Karpas-422 (cell line): ENCODE results near the gene CCDC91. TPM values are rescaled to one million over a fixed set of nuclear protein-coding genes. Genes with fewer than 3 reads are reported as not detected.

Experiments used
- DNase-seq: peaks from one replicate; pipeline ENCODE4 v3.0.0-alpha.2; 2015
- H2AFZ ChIP-seq: fragments of 200-600 bp; sonication (generic); 2 replicates; pipeline ENCODE4 v1.6.1; 2014; ENCODE audit warnings: antibody characterized with exemption, low read length, mixed read lengths
- H3K27ac ChIP-seq: fragments of 200-600 bp; sonication (generic); 2 replicates; pipeline ENCODE4 v1.5.1; 2014; ENCODE audit warnings: mild to moderate bottlenecking, low read length, moderate library complexity
- H3K27me3 ChIP-seq: fragments of 200-600 bp; sonication (generic); 2 replicates; pipeline ENCODE4 v1.6.1; 2014; ENCODE audit warnings: low read length, mixed read lengths
- H3K36me3 ChIP-seq: fragments of 200-600 bp; sonication (generic); 2 replicates; pipeline ENCODE4 v1.6.1; 2014; ENCODE audit warnings: low read length, mixed read lengths; ENCODE audit not compliant: insufficient read depth
- H3K4me1 ChIP-seq: fragments of 200-600 bp; sonication (generic); 2 replicates; pipeline ENCODE4 v1.6.1; 2014; ENCODE audit warnings: mild to moderate bottlenecking, low read length, mixed read lengths
- H3K4me2 ChIP-seq: fragments of 200-600 bp; sonication (generic); 2 replicates; pipeline ENCODE4 v1.6.1; 2014; ENCODE audit warnings: low read length, low read depth, mild to moderate bottlenecking; ENCODE audit not compliant: poor library complexity, severe bottlenecking
- H3K4me3 ChIP-seq: fragments of 200-600 bp; sonication (generic); 2 replicates; pipeline ENCODE4 v1.5.1; 2014; ENCODE audit warnings: mild to moderate bottlenecking, antibody characterized with exemption, low read length, mixed read lengths
- H3K79me2 ChIP-seq: fragments of 200-600 bp; sonication (generic); 2 replicates; pipeline ENCODE4 v1.6.1; 2014; ENCODE audit warnings: mild to moderate bottlenecking, low read length, mixed read lengths
- H3K9ac ChIP-seq: fragments of 200-600 bp; sonication (generic); 2 replicates; pipeline ENCODE4 v1.6.0; 2014; ENCODE audit warnings: low read length
- H3K9me2 ChIP-seq: fragments of 200-600 bp; sonication (generic), shearing (Covaris generic); replicated peaks from 2 replicates; pipeline ENCODE4 v1.6.0; 2014; ENCODE audit warnings: mild to moderate bottlenecking, low read length, moderate library complexity; ENCODE audit not compliant: insufficient read depth
- H3K9me3 ChIP-seq: fragments of 300-700, 200-600 bp; sonication (generic); 2 replicates; pipeline ENCODE4 v1.6.1; 2014; ENCODE audit warnings: low read length, mixed read lengths
- H4K20me1 ChIP-seq: fragments of 200-600 bp; sonication (generic); 2 replicates; pipeline ENCODE4 v1.6.1; 2014; ENCODE audit warnings: mild to moderate bottlenecking, antibody characterized with exemption, low read length, low read depth; ENCODE audit not compliant: insufficient read depth
- total RNA-seq: library from RNA; depleted of rRNA; stranded (reverse); fragments of >200 nt; shearing (Covaris generic); gene quantifications from 2 replicates; pipeline ENCODE4 v1.2.3, GENCODE V29; 2014; ENCODE audit warnings: low replicate concordance

Gene CCDC91
- total RNA-seq, 1 experiment from 2014 or later = 115 TPM

DNA sequence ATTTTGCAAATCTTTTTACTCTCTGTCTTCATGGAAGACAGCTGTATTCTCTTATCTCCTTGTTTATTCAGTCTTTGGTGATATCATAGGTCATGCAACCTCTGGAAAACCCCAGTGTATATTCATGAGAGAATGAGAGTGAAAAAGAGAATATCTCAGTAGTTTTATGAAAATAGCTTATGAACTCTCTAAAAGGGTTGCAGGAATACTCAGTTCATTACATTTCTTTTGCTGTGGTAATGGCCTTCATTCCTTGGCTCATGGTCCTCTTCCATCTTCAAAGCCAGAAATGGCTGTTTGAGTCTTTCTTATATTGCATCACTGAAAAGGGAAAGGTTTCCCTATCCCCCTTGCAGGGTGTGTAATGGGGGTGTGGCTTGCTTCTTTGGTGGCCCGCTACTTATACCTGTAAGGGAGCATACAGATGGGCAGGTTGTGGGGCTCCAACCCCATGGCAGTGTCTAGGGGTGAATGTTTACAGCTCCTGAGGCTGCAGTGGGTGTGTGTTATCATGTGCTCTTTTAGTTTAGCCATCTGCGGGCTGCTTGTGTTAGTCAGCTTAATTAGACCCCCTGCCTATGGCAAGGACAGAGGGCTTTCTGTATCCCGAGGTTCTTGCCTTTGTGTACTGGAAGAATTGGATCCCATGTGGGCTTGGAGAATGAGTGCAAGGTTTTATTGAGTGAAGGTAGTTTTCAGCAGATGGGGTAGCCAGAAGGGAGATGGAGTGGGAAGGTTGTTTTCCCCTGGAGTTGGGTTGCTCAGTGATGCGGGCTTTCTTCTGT lies 150.2 kb downstream of the CCDC91 start:
- H3K9ac ChIP-seq = no peak overlapping the region

GRCh38 chr12:28343713-28344112 lies 153.5 kb downstream of the CCDC91 start:
- H3K36me3 ChIP-seq = no peaks in the 10 kb centered on the region
- H3K9me3 ChIP-seq = no peaks in the 10 kb centered on the region
- no peak for DNase-seq
- no peaks in the 10 kb centered on the region for H3K9me2 ChIP-seq
- H3K27ac ChIP-seq = no peak overlapping the region
- no peak overlapping the region for H3K4me3 ChIP-seq
- no peaks in the 10 kb centered on the region for H3K27me3 ChIP-seq
- H2AFZ ChIP-seq = no peak overlapping the region
- H3K4me2 ChIP-seq = no peak overlapping the region
- H3K4me1 ChIP-seq = no peaks in the 10 kb centered on the region
- H3K9ac ChIP-seq = no peak overlapping the region
- no peaks in the 10 kb centered on the region for H3K79me2 ChIP-seq
- no peaks in the 10 kb centered on the region for H4K20me1 ChIP-seq

More for the DNA sequence above, 150.2 kb downstream of the CCDC91 start:
- Histone ChIP-seq H3K27me3 (no peaks in the 10 kb centered on the region), H3K79me2 (0 out of 2 replicates have a peak, but pooled peaks cover 11% of the 10 kb centered on the region), H3K4me3 (no peak overlapping the region), H4K20me1 (no peaks in the 10 kb centered on the region), H3K4me2 (no peak overlapping the region), H3K9me3 (no peaks in the 10 kb centered on the region), H3K27ac (no peak overlapping the region), H2AFZ (no peak overlapping the region), H3K4me1 (no peaks in the 10 kb centered on the region), H3K9me2 (no peaks in the 10 kb centered on the region), H3K36me3 (no peaks in the 10 kb centered on the region)
- no peak for DNase-seq

DNA sequence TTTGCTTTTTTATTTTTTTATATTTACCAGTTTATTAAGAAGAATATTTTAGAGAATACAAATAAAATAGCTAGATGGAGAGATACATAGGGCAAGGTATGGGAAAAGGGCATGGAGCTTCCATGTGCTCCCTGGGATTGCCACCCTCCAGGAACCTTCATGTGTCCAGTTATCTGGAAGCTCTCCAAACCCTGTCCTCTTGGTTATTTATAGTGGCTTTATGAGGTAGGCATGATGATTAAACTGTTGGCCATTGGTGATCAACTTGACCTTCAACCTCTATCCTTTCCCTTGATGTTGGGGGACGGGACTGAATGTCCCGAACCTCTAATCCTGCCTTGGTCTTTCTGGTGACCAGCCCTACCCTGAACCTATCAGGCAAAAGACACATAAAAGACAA lies 156.3 kb downstream of the CCDC91 start:
- H3K4me3 ChIP-seq = no peak overlapping the region
- no peak for DNase-seq
- H3K79me2 ChIP-seq = peaks cover 4% of the 10 kb centered on the region; the same call in 1 of the 2 replicates
- no peak overlapping the region for H3K9ac ChIP-seq
- no peaks in the 10 kb centered on the region for H3K27me3 ChIP-seq
- no peaks in the 10 kb centered on the region for H4K20me1 ChIP-seq
- no peaks in the 10 kb centered on the region for H3K4me1 ChIP-seq
- no peak overlapping the region for H3K27ac ChIP-seq
- no peak overlapping the region for H2AFZ ChIP-seq
- H3K36me3 ChIP-seq = no peaks in the 10 kb centered on the region
- H3K9me2 ChIP-seq = no peaks in the 10 kb centered on the region
- no peak overlapping the region for H3K4me2 ChIP-seq
- no peaks in the 10 kb centered on the region for H3K9me3 ChIP-seq

DNA sequence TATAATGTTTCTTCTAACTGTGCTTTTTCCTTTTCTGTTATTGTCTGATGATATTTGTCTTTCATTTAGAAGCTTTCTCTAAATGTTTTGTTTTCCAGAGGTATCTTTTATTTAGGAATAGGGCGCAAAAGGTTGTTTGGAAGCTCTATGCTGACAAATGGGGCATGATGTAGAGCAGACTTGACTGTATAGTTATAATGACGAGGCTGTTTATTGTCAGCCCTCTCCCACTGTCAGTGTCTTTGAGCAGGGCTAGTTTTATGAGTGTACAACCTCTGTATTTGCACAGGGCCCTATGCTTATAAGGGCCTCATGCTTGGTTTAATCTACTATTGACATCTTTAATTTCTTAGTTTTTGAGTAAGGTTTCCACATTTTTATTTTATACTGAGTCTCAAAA lies 158.9 kb downstream of the CCDC91 start:
- Histone ChIP-seq H3K27ac (no peak overlapping the region), H3K27me3 (no peaks in the 10 kb centered on the region), H3K9ac (no peak overlapping the region), H3K79me2 (peaks cover 4% of the 10 kb centered on the region; the same call in 1 of the 2 replicates), H4K20me1 (no peaks in the 10 kb centered on the region), H3K9me2 (no peaks in the 10 kb centered on the region), H3K9me3 (no peaks in the 10 kb centered on the region), H3K4me1 (no peaks in the 10 kb centered on the region), H3K4me3 (no peak overlapping the region), H3K36me3 (no peaks in the 10 kb centered on the region), H2AFZ (no peak overlapping the region), H3K4me2 (no peak overlapping the region)
- DNase-seq = no peak

GRCh38 chr12:28350502-28350901 lies 160.2 kb downstream of the CCDC91 start:
- DNase-seq = no peak
- no peaks in the 10 kb centered on the region for H3K36me3 ChIP-seq

GRCh38 chr12:28351414-28351813 lies 161.2 kb downstream of the CCDC91 start:
- no peak overlapping the region for H3K9ac ChIP-seq
- no peaks in the 10 kb centered on the region for H3K4me1 ChIP-seq
- no peaks in the 10 kb centered on the region for H4K20me1 ChIP-seq
- no peak overlapping the region for H2AFZ ChIP-seq
- H3K4me2 ChIP-seq = no peak overlapping the region
- no peaks in the 10 kb centered on the region for H3K27me3 ChIP-seq
- no peaks in the 10 kb centered on the region for H3K36me3 ChIP-seq
- no peaks in the 10 kb centered on the region for H3K9me2 ChIP-seq
- H3K4me3 ChIP-seq = no peak overlapping the region
- no peak overlapping the region for H3K27ac ChIP-seq
- peaks cover 18% of the 10 kb centered on the region for H3K79me2 ChIP-seq
- no peaks in the 10 kb centered on the region for H3K9me3 ChIP-seq
- DNase-seq = no peak

More at GRCh38 chr12:28350502-28350901, 160.2 kb downstream of the CCDC91 start:
- Histone ChIP-seq H3K9ac (no peak overlapping the region), H4K20me1 (no peaks in the 10 kb centered on the region), H3K4me1 (no peaks in the 10 kb centered on the region), H3K27me3 (no peaks in the 10 kb centered on the region), H3K27ac (no peak overlapping the region), H2AFZ (no peak overlapping the region), H3K4me3 (no peak overlapping the region), H3K9me3 (no peaks in the 10 kb centered on the region), H3K9me2 (no peaks in the 10 kb centered on the region), H3K4me2 (no peak overlapping the region), H3K79me2 (peaks cover 11% of the 10 kb centered on the region)

- H3K4me1 ChIP-seq = no peaks in the 10 kb centered on the region
- H2AFZ ChIP-seq = no peak overlapping the region
- H3K9ac ChIP-seq = no peak overlapping the region
- H3K36me3 ChIP-seq = 0 out of 2 replicates have a peak, but pooled peaks cover 2% of the 10 kb centered on the region
- no peak for DNase-seq
- H4K20me1 ChIP-seq = no peaks in the 10 kb centered on the region
- H3K9me2 ChIP-seq = no peaks in the 10 kb centered on the region
- H3K27me3 ChIP-seq = no peaks in the 10 kb centered on the region
- no peak overlapping the region for H3K27ac ChIP-seq
- no peak overlapping the region for H3K4me2 ChIP-seq
- peaks cover 29% of the 10 kb centered on the region for H3K79me2 ChIP-seq
- H3K9me3 ChIP-seq = no peaks in the 10 kb centered on the region
- H3K4me3 ChIP-seq = no peak overlapping the region
These were observed 164.9 kb downstream of the CCDC91 start for GRCh38 chr12:28355161-28355560.

GRCh38 chr12:28360253-28360652 lies 170.0 kb downstream of the CCDC91 start:
- Histone ChIP-seq H3K27me3 (no peaks in the 10 kb centered on the region), H3K4me2 (no peak overlapping the region), H3K36me3 (peaks cover 9% of the 10 kb centered on the region; the same call in 1 of the 2 replicates), H3K9me2 (no peaks in the 10 kb centered on the region), H3K27ac (no peak overlapping the region), H3K9ac (no peak overlapping the region), H2AFZ (no peak overlapping the region), H3K4me3 (no peak overlapping the region), H3K9me3 (no peaks in the 10 kb centered on the region), H4K20me1 (no peaks in the 10 kb centered on the region), H3K79me2 (peaks cover 21% of the 10 kb centered on the region), H3K4me1 (no peaks in the 10 kb centered on the region)
- DNase-seq = no peak
